Measurements from ENCODE around the gene TNFRSF4. TPM values are rescaled to one million over a fixed set of nuclear protein-coding genes. Genes with fewer than 3 reads are reported as not detected.

The TNFRSF4 gene
- total and polyA plus RNA-seq, 9 of the 15 experiments (the other 6 are each of a cell fraction or from before 2014, with no cell fraction given), result 0.07 to 0.44 (median 0.19) TPM; not detected in 5

GRCh38 chr1:1189111-1189510 is 24.8 kb downstream of the TNFRSF4 start (continued):
- TF ChIP-seq CHD7 (IDR thresholded peaks at IDR 0.05; ENCODE audit: low read depth, low read length), result no peak

Measured in K562 (cell line).